PFSK-1 (cell line): Measurements from ENCODE around the gene ACSS2.

Experiments
- POLR2AphosphoS5 ChIP-seq: IDR thresholded peaks from 2 replicates; pipeline ENCODE4 v1.6.1; 2012; ENCODE audit warnings: low read depth, mild to moderate bottlenecking, control low read depth, low read length, moderate library complexity
- TAF1 ChIP-seq: IDR thresholded peaks from 2 replicates; pipeline ENCODE4 v1.6.1; 2012; ENCODE audit warnings: low read length, control low read depth, borderline replicate concordance; ENCODE audit not compliant: insufficient read depth
- TF ChIP-seq, protein P1 (sequence below), 2 experiments: IDR thresholded peaks; 2 replicates each; pipeline versions ENCODE4 v1.6.1 to v1.8.0; 2011 to 2012; ENCODE audit warnings: low read depth in 2 of 2, low read length in 2 of 2, control low read depth in 1 of 2, inconsistent platforms in 1 of 2, mild to moderate bottlenecking in 1 of 2, moderate library complexity in 1 of 2; ENCODE audit not compliant: insufficient read depth in 1 of 2

DNA sequence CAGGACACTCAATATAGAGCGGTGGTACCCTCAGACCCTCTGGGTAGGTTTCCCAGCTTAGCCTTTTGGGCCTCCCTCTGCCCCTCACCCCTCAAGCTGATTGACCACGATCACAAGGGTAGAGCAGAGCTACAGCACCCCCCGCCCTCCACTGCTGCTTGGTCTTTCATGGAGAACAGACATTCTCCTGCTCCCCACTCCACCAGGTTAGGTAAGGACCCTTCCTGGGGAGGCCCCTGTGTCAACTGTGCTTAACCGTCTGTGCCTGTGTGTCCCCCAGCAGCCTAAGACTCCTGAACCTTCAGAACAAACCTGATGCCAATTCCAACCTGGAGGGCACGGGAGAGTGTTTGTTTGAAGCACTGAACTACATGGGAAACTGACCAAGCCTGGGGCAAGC is 91.0 kb downstream of the ACSS2 start:
- TF ChIP-seq POLR2AphosphoS5 = no peak
- TF ChIP-seq TAF1 = no peak
- TF ChIP-seq, protein P1, sequence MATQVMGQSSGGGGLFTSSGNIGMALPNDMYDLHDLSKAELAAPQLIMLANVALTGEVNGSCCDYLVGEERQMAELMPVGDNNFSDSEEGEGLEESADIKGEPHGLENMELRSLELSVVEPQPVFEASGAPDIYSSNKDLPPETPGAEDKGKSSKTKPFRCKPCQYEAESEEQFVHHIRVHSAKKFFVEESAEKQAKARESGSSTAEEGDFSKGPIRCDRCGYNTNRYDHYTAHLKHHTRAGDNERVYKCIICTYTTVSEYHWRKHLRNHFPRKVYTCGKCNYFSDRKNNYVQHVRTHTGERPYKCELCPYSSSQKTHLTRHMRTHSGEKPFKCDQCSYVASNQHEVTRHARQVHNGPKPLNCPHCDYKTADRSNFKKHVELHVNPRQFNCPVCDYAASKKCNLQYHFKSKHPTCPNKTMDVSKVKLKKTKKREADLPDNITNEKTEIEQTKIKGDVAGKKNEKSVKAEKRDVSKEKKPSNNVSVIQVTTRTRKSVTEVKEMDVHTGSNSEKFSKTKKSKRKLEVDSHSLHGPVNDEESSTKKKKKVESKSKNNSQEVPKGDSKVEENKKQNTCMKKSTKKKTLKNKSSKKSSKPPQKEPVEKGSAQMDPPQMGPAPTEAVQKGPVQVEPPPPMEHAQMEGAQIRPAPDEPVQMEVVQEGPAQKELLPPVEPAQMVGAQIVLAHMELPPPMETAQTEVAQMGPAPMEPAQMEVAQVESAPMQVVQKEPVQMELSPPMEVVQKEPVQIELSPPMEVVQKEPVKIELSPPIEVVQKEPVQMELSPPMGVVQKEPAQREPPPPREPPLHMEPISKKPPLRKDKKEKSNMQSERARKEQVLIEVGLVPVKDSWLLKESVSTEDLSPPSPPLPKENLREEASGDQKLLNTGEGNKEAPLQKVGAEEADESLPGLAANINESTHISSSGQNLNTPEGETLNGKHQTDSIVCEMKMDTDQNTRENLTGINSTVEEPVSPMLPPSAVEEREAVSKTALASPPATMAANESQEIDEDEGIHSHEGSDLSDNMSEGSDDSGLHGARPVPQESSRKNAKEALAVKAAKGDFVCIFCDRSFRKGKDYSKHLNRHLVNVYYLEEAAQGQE (IDR thresholded peaks at IDR 0.05; ENCODE audit: insufficient read depth in 1 of 2, low read depth in 2 of 2, low read length in 2 of 2) = no peak
